GM12874 (cell line): Measurements from ENCODE around the gene FARP2.

Source experiments
- CTCF ChIP-seq: IDR thresholded peaks from 2 replicates; pipeline ENCODE4 v1.5.1; 2011; ENCODE audit warnings: low read depth, mild to moderate bottlenecking, control low read depth, low read length, moderate library complexity; ENCODE audit not compliant: insufficient read depth

FARP2 gene

GRCh38 chr2:241376808-241377207 lies 20.7 kb downstream of the FARP2 start:
- TF ChIP-seq CTCF = no peak

- TF ChIP-seq CTCF = no peak
Observed at GRCh38 chr2:241378816-241379215, 22.7 kb downstream of the FARP2 start.

DNA sequence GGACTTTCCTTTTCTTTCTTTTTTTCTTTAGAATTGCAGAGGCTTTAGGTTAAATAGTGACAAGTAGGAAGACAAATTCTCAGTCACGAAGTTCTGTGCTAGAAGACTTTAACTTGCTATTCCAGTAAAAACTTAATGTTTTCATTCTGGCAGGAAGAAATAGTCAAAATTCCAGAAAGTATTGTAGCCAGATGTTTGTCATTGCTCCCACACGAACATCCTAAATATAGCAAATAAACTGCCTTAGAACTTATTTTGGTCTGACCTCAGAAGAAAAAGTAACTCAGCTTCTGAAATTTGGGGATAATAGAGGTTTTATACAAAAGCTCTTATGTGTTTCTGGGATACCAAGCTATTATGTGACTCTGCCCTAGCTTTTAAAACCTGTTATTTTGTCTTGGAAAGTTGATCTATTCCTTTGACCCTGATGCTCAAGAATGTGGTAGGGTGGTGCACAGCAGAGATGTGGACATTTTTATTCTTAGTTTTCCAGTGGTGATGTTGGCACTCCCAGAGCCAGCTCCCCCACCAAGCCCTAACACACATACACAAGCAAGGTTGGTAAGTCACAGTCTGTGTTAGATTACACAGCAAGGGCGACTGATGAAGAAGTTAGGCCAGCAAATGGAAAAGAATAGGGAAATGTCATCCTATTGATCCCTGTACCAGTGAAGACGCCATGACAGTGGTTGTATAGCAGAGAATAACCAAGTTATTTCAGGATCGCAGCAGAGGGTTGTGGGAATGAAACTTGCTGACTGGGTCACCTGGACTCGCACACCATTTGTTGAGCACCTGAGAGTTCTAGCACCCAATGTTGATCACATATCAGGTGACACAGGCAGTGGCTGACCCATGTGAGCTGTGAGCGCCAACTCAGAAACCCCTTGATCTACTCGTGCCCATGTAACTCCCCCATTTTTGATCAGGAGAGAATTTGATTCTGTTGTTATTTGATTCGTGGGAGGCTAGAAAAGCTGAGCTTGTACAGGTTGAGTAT lies 23.7 kb downstream of the FARP2 start:
- TF ChIP-seq CTCF = no peak

DNA sequence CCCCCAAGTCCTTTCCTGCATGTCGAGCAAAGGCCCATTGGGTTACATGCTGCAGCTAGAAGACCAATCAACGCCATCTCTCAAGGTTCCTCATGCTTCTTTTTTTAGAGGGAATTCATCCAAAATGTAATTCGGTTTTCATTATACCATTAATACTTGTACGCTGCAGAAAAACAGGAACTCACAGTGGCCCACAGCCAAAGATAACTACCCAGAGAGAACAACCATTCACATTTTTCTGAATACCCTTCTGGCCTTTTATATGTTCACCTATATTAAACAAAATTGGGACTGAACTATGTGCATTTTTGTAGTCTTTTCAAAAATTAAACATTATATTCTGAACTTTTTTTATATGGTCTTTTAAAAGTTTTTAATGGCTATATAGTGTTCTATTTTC lies 25.8 kb downstream of the FARP2 start:
- no peak for TF ChIP-seq CTCF

DNA sequence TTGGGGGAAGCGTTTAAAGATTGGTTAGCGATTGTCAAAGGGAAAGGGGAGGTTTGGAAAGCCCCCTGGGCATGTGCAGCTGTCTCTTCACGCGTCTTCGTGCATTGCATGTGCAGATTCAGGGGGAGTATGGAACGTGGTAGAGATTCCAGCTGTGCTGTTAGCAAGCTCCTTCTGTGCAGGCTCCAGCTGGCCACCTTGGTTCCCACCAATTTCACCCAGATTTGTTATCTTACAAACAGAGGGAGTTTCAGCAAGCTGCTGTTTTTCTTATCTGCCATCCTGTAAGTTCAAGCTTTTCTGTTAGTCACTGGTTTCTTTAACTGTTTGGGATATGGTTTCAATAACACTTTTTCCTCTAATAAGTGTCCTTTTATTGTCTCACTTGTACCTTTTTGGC lies 30.4 kb downstream of the FARP2 start:
- TF ChIP-seq CTCF = no peak

- TF ChIP-seq CTCF = no peak
Observed at GRCh38 chr2:241389697-241390096, 33.6 kb downstream of the FARP2 start.

DNA sequence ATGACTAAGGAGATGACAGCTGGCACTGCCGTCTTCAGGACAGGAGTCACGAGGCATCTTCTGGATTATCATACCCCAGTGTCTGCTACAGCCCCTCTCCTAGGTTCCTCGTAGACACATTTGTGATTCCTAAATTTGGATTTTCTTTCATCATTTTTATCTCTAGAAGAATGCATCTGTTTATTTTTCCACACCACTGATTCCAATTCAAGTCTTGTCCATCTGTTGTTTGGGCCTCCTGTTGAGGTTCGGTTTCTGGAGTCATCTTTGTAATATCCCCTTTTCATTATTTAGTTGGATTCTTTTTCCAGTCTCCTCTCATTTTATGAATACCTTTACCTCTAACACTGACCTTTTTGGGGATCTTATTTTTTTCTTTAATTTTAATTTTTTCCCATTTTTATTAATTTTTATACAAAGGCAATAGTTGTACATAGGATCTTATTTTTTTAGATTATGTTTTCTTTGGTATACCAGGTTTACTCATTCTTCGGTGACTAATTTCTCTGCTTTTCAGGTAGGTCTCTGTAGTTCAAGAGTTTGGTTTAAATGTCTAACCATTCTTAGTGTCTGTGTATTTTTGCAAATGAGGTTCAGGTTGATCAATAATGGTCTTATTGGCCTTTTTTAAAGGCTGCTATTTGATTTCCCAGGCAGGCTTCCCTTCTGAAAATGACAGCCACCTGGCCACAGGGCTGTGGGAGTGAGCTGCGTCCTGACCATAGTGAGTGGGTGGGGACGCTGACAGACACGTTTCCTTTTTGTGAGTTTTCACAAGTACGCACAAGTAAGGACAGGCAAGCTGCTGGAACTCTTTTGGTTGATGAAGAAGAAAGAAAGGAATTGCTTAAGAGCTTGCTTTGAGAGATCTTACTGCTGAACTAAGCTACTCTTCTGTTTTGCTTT lies 34.5 kb downstream of the FARP2 start:
- no peak for TF ChIP-seq CTCF
